ENCODE data around the gene RNPEPL1.

RNPEPL1 gene

GRCh38 chr2:240576436-240577205 is 8.3 kb downstream of the RNPEPL1 start:
- H3K4me3 ChIP-seq (ENCODE audit: low read length), result no peak overlapping the region
- no peak for TF ChIP-seq CTCF (IDR thresholded peaks at IDR 0.05; ENCODE audit: insufficient read depth, low read depth, low read length, missing control alignments)
- no peak for DNase-seq (ENCODE audit: low read depth)

GRCh38 chr2:240577281-240578109 is 9.2 kb downstream of the RNPEPL1 start:
- TF ChIP-seq CTCF (IDR thresholded peaks at IDR 0.05; ENCODE audit: insufficient read depth, low read depth, low read length, missing control alignments), result no peak
- DNase-seq (ENCODE audit: low read depth), result no peak
- no peak overlapping the region for H3K4me3 ChIP-seq (ENCODE audit: low read length)

GRCh38 chr2:240578110-240578450 is 9.8 kb downstream of the RNPEPL1 start:
- no peak for TF ChIP-seq CTCF (IDR thresholded peaks at IDR 0.05; ENCODE audit: insufficient read depth, low read depth, low read length, missing control alignments)
- no peak overlapping the region for H3K4me3 ChIP-seq (ENCODE audit: low read length)
- no peak for DNase-seq (ENCODE audit: low read depth)

- no peak overlapping the region for H3K4me3 ChIP-seq (ENCODE audit: low read length)
- DNase-seq (ENCODE audit: low read depth), result no peak
- no peak for TF ChIP-seq CTCF (IDR thresholded peaks at IDR 0.05; ENCODE audit: insufficient read depth, low read depth, low read length, missing control alignments)
These were observed 10.2 kb downstream of the RNPEPL1 start for GRCh38 chr2:240578488-240578887.

GRCh38 chr2:240579071-240579762 is 10.9 kb downstream of the RNPEPL1 start:
- no peak overlapping the region for H3K4me3 ChIP-seq (ENCODE audit: low read length)
- no peak for TF ChIP-seq CTCF (IDR thresholded peaks at IDR 0.05; ENCODE audit: insufficient read depth, low read depth, low read length, missing control alignments)
- no peak for DNase-seq (ENCODE audit: low read depth)

GRCh38 chr2:240579771-240580614 is 11.7 kb downstream of the RNPEPL1 start:
- DNase-seq (ENCODE audit: low read depth), result peak; percentile 93
- peak; percentile 56 for TF ChIP-seq CTCF (IDR thresholded peaks at IDR 0.05; ENCODE audit: insufficient read depth, low read depth, low read length, missing control alignments)
- H3K4me3 ChIP-seq (ENCODE audit: low read length), result peak overlapping the region; percentile 22

Measured in epithelial cell of esophagus (primary cell).